HFF-Myc (cell line): ENCODE results near the gene AGGF1.
"Not testable (repeated sequence)": the region's sequence is repeated elsewhere in the genome, so short reads cannot be mapped to it uniquely, and the experiment has no call there.

Experiments
- DNase-seq: peaks from one replicate; pipeline ENCODE4 v3.0.0-alpha.2; 2011; ENCODE audit warnings: low read depth; ENCODE audit errors: extremely low read depth
- H3K4me3 ChIP-seq: replicated peaks from 2 replicates; pipeline ENCODE4 v1.5.1; 2011; ENCODE audit warnings: low read depth, mild to moderate bottlenecking, control low read depth, low read length
- TF ChIP-seq, protein P1 (sequence below): IDR thresholded peaks from 2 replicates; pipeline ENCODE4 v1.5.1; 2012; ENCODE audit warnings: mild to moderate bottlenecking, low read depth, low read length, control low read depth; ENCODE audit errors: missing control alignments

Gene AGGF1

DNA sequence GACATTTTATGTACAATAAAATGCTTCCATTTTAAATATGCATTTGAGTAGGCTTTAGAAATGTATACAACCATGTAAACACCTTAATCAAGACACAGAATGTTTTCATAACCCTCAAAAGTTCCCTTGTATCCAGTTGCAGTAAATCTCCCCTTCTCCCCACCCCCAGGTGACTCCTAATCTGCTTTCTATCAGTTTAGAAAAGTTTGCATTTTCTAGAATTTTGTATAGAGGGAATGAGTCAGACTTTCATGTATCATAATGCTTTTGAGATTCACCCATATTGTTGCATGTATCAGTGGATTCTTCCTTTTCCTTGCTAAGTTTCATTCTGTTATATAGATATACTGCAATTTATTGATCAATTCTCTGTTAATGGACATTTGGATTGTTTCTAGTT, 74.6 kb downstream of the AGGF1 start:
- no peak for DNase-seq
- TF ChIP-seq, protein P1, sequence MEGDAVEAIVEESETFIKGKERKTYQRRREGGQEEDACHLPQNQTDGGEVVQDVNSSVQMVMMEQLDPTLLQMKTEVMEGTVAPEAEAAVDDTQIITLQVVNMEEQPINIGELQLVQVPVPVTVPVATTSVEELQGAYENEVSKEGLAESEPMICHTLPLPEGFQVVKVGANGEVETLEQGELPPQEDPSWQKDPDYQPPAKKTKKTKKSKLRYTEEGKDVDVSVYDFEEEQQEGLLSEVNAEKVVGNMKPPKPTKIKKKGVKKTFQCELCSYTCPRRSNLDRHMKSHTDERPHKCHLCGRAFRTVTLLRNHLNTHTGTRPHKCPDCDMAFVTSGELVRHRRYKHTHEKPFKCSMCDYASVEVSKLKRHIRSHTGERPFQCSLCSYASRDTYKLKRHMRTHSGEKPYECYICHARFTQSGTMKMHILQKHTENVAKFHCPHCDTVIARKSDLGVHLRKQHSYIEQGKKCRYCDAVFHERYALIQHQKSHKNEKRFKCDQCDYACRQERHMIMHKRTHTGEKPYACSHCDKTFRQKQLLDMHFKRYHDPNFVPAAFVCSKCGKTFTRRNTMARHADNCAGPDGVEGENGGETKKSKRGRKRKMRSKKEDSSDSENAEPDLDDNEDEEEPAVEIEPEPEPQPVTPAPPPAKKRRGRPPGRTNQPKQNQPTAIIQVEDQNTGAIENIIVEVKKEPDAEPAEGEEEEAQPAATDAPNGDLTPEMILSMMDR: no peak
- H3K4me3 ChIP-seq: no peak overlapping the region

DNA sequence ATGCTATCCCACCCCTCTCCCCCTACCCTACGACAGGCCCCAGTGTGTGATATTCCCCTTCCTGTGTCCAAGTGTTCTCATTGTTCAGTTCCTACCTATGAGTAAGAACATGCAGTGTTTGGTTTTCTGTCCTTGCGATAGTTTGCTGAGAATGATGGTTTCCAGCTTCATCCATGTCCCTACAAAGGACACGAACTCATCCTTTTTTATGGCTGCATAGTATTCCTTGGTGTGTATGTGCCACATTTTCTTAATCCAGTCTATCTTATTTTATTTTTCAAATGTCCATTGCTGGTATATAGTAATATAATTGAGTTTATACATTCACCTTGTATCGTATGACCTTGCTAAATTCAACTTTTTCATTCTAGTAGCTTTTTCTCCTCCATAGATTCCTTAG, 76.8 kb downstream of the AGGF1 start:
- not testable (repeated sequence) for H3K4me3 ChIP-seq, DNase-seq
